ENCODE data around the gene THOC3.
"Not testable (repeated sequence)": the region's sequence is repeated elsewhere in the genome, so short reads cannot be mapped to it uniquely, and the experiment has no call there.

- TF ChIP-seq, protein P1, sequence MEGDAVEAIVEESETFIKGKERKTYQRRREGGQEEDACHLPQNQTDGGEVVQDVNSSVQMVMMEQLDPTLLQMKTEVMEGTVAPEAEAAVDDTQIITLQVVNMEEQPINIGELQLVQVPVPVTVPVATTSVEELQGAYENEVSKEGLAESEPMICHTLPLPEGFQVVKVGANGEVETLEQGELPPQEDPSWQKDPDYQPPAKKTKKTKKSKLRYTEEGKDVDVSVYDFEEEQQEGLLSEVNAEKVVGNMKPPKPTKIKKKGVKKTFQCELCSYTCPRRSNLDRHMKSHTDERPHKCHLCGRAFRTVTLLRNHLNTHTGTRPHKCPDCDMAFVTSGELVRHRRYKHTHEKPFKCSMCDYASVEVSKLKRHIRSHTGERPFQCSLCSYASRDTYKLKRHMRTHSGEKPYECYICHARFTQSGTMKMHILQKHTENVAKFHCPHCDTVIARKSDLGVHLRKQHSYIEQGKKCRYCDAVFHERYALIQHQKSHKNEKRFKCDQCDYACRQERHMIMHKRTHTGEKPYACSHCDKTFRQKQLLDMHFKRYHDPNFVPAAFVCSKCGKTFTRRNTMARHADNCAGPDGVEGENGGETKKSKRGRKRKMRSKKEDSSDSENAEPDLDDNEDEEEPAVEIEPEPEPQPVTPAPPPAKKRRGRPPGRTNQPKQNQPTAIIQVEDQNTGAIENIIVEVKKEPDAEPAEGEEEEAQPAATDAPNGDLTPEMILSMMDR (IDR thresholded peaks at IDR 0.05) = not testable (repeated sequence)
- TF ChIP-seq ZFX (IDR thresholded peaks at IDR 0.05; ENCODE audit: borderline replicate concordance) = not testable (repeated sequence)
Observed at GRCh38 chr5:175995506-175995905, 27.4 kb upstream of the THOC3 start.
